IMR-90 (cell line): ENCODE data around the gene GRIA4. TPM values are rescaled to one million over a fixed set of nuclear protein-coding genes. Genes with fewer than 3 reads are reported as not detected.

Source experiments
- ATAC-seq: fragments of 200-7000 bp; cut with Tn5 transposase; 2 replicates; pipeline ENCODE4 v1.9.1; 2020; ENCODE audit warnings: low read depth, mild to moderate bottlenecking, moderate library complexity
- BruUV-seq: library from RNA; stranded (reverse); fragments of 400-500 nt; replicated peaks from 2 replicates; lab custom pipeline; 2021; lab: Mats Ljungman, UMichigan
- CTCF ChIA-PET: fragments of 300-600 bp; formaldehyde crosslinking; extraction: SDS; loops from one replicate; lab custom pipeline; 2021; ENCODE audit warnings: antibody characterized with exemption; lab: Yijun Ruan, JAX
- POLR2A ChIA-PET: fragments of 300-600 bp; sonication (Branson Sonifier 250); formaldehyde crosslinking; loops from one replicate; lab custom pipeline; 2022; ENCODE audit warnings: antibody characterized with exemption; ENCODE audit not compliant: unreplicated experiment; lab: Charles Lee
- DNase-seq: peaks from one replicate; pipeline ENCODE4 v3.0.0; 2013
- H2AFZ ChIP-seq: replicated peaks from 2 replicates; pipeline ENCODE3; 2013; ENCODE audit warnings: low read length, mild to moderate bottlenecking; ENCODE audit not compliant: poor library complexity
- H2AK5ac ChIP-seq: 2 replicates; pipeline ENCODE4 v1.6.1; 2013; ENCODE audit warnings: low read depth, low read length, inconsistent platforms
- H2AK9ac ChIP-seq: replicated peaks from 2 replicates; pipeline ENCODE3; 2013; ENCODE audit warnings: mild to moderate bottlenecking, low read depth, low read length, moderate library complexity; ENCODE audit not compliant: poor library complexity
- H2BK120ac ChIP-seq: 2 replicates; pipeline ENCODE4 v1.6.1; 2013; ENCODE audit warnings: low read depth, low read length, inconsistent platforms
- H2BK15ac ChIP-seq: 3 replicates; pipeline ENCODE4 v1.6.1; 2013; ENCODE audit warnings: low read depth, low read length, inconsistent platforms
- H2BK20ac ChIP-seq: 2 replicates; pipeline ENCODE4 v1.6.1; 2013; ENCODE audit warnings: low read depth, mild to moderate bottlenecking, inconsistent platforms, low read length, moderate library complexity
- H2BK5ac ChIP-seq: 2 replicates; pipeline ENCODE4 v1.6.1; 2013; ENCODE audit warnings: mild to moderate bottlenecking, low read depth, low read length, inconsistent platforms; ENCODE audit not compliant: poor library complexity, severe bottlenecking
- H3K14ac ChIP-seq: replicated peaks from 2 replicates; pipeline ENCODE4 v1.6.1; 2013; ENCODE audit warnings: low read depth, low read length, inconsistent platforms
- H3K18ac ChIP-seq: 2 replicates; pipeline ENCODE4 v1.6.1; 2013; ENCODE audit warnings: low read depth, low read length, control low read depth
- H3K23ac ChIP-seq: 2 replicates; pipeline ENCODE4 v1.6.1; 2013; ENCODE audit warnings: low read depth, low read length, inconsistent platforms
- H3K27ac ChIP-seq: 2 replicates; pipeline ENCODE4 v1.5.1; 2013; ENCODE audit warnings: mild to moderate bottlenecking, control low read depth, low read length; ENCODE audit not compliant: insufficient read depth
- H3K27me3 ChIP-seq: 2 replicates; pipeline ENCODE4 v1.6.1; 2013; ENCODE audit warnings: low read length; ENCODE audit not compliant: control insufficient read depth, insufficient read depth
- H3K36me3 ChIP-seq: 2 replicates; pipeline ENCODE4 v1.6.1; 2013; ENCODE audit warnings: low read length, mixed read lengths; ENCODE audit not compliant: control insufficient read depth, insufficient read depth
- H3K4ac ChIP-seq: 2 replicates; pipeline ENCODE4 v1.6.1; 2013; ENCODE audit warnings: low read depth, low read length, inconsistent platforms
- H3K4me1 ChIP-seq: 2 replicates; pipeline ENCODE4 v1.6.1; 2013; ENCODE audit warnings: low read length, mixed read lengths; ENCODE audit not compliant: control insufficient read depth, insufficient read depth
- H3K4me2 ChIP-seq: 2 replicates; pipeline ENCODE4 v1.6.1; 2013; ENCODE audit warnings: low read depth, mild to moderate bottlenecking, control low read depth, low read length, moderate library complexity
- H3K4me3 ChIP-seq: 2 replicates; pipeline ENCODE4 v1.5.1; 2013; ENCODE audit warnings: low read depth, mild to moderate bottlenecking, control low read depth, low read length, moderate library complexity; ENCODE audit not compliant: insufficient read depth
- H3K56ac ChIP-seq: 2 replicates; pipeline ENCODE4 v1.6.1; 2013; ENCODE audit warnings: low read length, inconsistent platforms; ENCODE audit not compliant: insufficient read depth; ENCODE audit errors: extremely low read depth
- H3K79me1 ChIP-seq, 2 experiments: 2 replicates each; pipeline ENCODE4 v1.6.1; 2013; ENCODE audit warnings: low read length in 2 of 2, inconsistent platforms in 1 of 2, low read depth in 1 of 2
- H3K9ac ChIP-seq: 2 replicates; pipeline ENCODE4 v1.6.1; 2013; ENCODE audit warnings: low read depth, low read length, control low read depth
- H3K9me1 ChIP-seq: 2 replicates; pipeline ENCODE4 v1.6.1; 2013; ENCODE audit warnings: low read length, inconsistent platforms; ENCODE audit not compliant: insufficient read depth
- H3K9me3 ChIP-seq: 2 replicates; pipeline ENCODE4 v1.6.1; 2013; ENCODE audit warnings: low read length; ENCODE audit not compliant: control insufficient read depth, insufficient read depth
- H4K20me1 ChIP-seq: 2 replicates; pipeline ENCODE4 v1.6.1; 2013; ENCODE audit warnings: low read length, inconsistent platforms; ENCODE audit not compliant: insufficient read depth
- H4K5ac ChIP-seq: 2 replicates; pipeline ENCODE4 v1.6.1; 2013; ENCODE audit warnings: mild to moderate bottlenecking, low read depth, low read length, control low read depth
- H4K8ac ChIP-seq, 2 experiments: 2 replicates each; pipeline ENCODE4 v1.6.1; 2013; ENCODE audit warnings: low read depth in 2 of 2, low read length in 2 of 2, control low read depth in 1 of 2, inconsistent platforms in 1 of 2
- H4K91ac ChIP-seq: 2 replicates; pipeline ENCODE4 v1.6.1; 2013; ENCODE audit warnings: low read depth, low read length, inconsistent platforms; ENCODE audit not compliant: insufficient read depth
- BHLHE40 ChIP-seq: fragments of 150-350 bp; IDR thresholded peaks from 2 replicates; pipeline ENCODE4 v1.6.1; 2016; ENCODE audit warnings: mild to moderate bottlenecking, low read depth, low read length
- CEBPB ChIP-seq: IDR thresholded peaks from 2 replicates; pipeline ENCODE4 v1.6.1; 2012; ENCODE audit warnings: low read depth, low read length, improper control_type of control experiment
- MAFK ChIP-seq: IDR thresholded peaks from 2 replicates; pipeline ENCODE4 v1.6.1; 2012; ENCODE audit warnings: low read depth, low read length, improper control_type of control experiment
- NFE2L2 ChIP-seq: fragments of 150-350 bp; IDR thresholded peaks from 2 replicates; pipeline ENCODE4 v1.6.1; 2016; ENCODE audit warnings: low read depth, mild to moderate bottlenecking, low read length
- RCOR1 ChIP-seq: IDR thresholded peaks from 2 replicates; pipeline ENCODE4 v1.6.1; 2012; ENCODE audit warnings: mild to moderate bottlenecking, low read length, improper control_type of control experiment; ENCODE audit not compliant: insufficient replicate concordance
- RFX5 ChIP-seq: IDR thresholded peaks from 2 replicates; pipeline ENCODE4 v1.8.0; 2012; ENCODE audit warnings: low read depth, mild to moderate bottlenecking, low read length, moderate library complexity
- WGBS, 2 experiments: methylation state at CpG; one replicate each; pipeline versions ENCODE4 v1.1.5 to v1.1.7; 2013; ENCODE audit warnings: missing lambda C conversion rate in 2 of 2; ENCODE audit not compliant: insufficient read length in 1 of 2; ENCODE audit errors: extremely low coverage in 2 of 2; 5-methylcytosine and 5-hydroxymethylcytosine counted together
- dilution Hi-C: fragments of 300-500 bp; cut with HindIII; formaldehyde crosslinking; loops from one replicate; pipeline ENCODE4 v1.14.3; 2018; ENCODE audit warnings: low sequenced_read_pairs; ENCODE audit not compliant: unreplicated experiment
- in situ Hi-C: fragments of 300-500 bp; cut with MboI; formaldehyde crosslinking; loops from 3 replicates; pipeline ENCODE4 v1.14.3; 2019; ENCODE audit warnings: low sequenced_read_pairs, inconsistent platforms, mixed read lengths
- intact Hi-C: fragments of 100-400 bp; cut with micrococcal nuclease; formaldehyde crosslinking; loops from 2 replicates; pipeline ENCODE4 v1.10.0; 2022
- polyA plus RNA-seq, 3 experiments: library from polyadenylated mRNA; depleted of rRNA; stranded (reverse); fragments of >200 nt; gene quantifications; 2 replicates each; pipeline ENCODE4 v1.2.3, GENCODE V29; 2012; ENCODE audit warnings: low replicate concordance in 1 of 3
- total RNA-seq: library from RNA; depleted of rRNA; stranded (reverse); fragments of >200 nt; gene quantifications from 2 replicates; pipeline ENCODE4 v1.2.3, GENCODE V29; 2012

The GRIA4 gene
- total and polyA plus RNA-seq, 2 of the 4 experiments (the other 2 are of a cell fraction): 0.36 to 1.0 TPM

GRCh38 chr11:105740164-105740903 is 130.5 kb downstream of the GRIA4 start:
- dilution Hi-C loops: no loop called here
- Histone ChIP-seq H3K79me1 (no peaks in the 10 kb centered on the region), H2BK5ac (no peak overlapping the region), H3K4me2 (no peak overlapping the region), H3K56ac (no peak overlapping the region), H3K14ac (no peak overlapping the region), H2BK120ac (no peak overlapping the region), H3K4ac (no peak overlapping the region), H2BK20ac (no peak overlapping the region), H2BK15ac (no peak overlapping the region), H2AK5ac (no peak overlapping the region), H3K18ac (no peak overlapping the region), H3K4me1 (no peaks in the 10 kb centered on the region), H2AFZ (no peak overlapping the region), H3K23ac (no peak overlapping the region), H3K9me1 (no peaks in the 10 kb centered on the region), H4K8ac (no peak overlapping the region), H3K36me3 (no peaks in the 10 kb centered on the region), H3K9me3 (no peaks in the 10 kb centered on the region), H4K5ac (no peak overlapping the region), H4K91ac (no peak overlapping the region), H3K27me3 (no peaks in the 10 kb centered on the region), H4K20me1 (no peaks in the 10 kb centered on the region), H2AK9ac (no peak overlapping the region), H3K9ac (no peak overlapping the region), H3K27ac (no peak overlapping the region), H3K4me3 (no peak overlapping the region)
- ATAC-seq (no peak), DNase-seq (no peak)
- in situ Hi-C loops: no loop called here
- POLR2A ChIA-PET: no interaction called here
- WGBS, 2 experiments: 80% methylated on average over 2 of the region's 4 CpGs; no CpG with 5 or more reads in 1 of the 2 experiments
- CTCF ChIA-PET: interaction anchor here (0.5 kb wide), 1 partner anchor 33 kb away, joined by 3 read pairs; no protein-coding TSS in a partner anchor
- TF ChIP-seq RCOR1: no peak
- TF ChIP-seq BHLHE40: no peak
- no peak for TF ChIP-seq CEBPB
- no peak for TF ChIP-seq NFE2L2
- TF ChIP-seq RFX5: no peak
- TF ChIP-seq MAFK: no peak
- BruUV-seq: no TSS peak
- intact Hi-C loops: no loop called here
